GM19239 (cell line): ENCODE data around the gene HEPHL1.

ENCODE experiments used
- DNase-seq: peaks from one replicate; pipeline ENCODE4 v3.0.0; 2011; ENCODE audit warnings: low spot score; ENCODE audit not compliant: insufficient read length
- FAIRE-seq: peaks from 2 replicates; lab custom pipeline; 2011; peaks lifted over from hg19 to GRCh38; lab: Jason Lieb, UNC

Gene HEPHL1

DNA sequence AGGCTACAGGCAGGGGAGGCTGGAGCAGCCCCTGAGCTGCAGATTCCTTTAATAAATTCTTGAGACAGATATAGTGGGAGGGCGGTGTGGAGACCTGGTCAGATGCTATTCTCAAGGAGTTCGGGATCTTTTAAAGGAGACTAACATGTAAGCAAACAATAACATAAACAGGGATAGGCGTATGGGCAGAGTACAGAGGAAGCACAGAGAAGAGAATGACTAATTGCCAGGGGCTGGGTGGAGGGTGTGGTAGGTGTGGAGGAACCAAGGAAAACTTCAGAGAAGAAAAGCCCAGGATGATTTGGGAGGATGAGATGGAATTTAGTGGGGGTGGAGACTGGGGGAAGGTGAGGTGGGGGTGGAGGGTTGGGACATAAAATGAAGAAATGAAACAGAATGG is 9.7 kb upstream of the HEPHL1 start:
- FAIRE-seq: no peak

DNA sequence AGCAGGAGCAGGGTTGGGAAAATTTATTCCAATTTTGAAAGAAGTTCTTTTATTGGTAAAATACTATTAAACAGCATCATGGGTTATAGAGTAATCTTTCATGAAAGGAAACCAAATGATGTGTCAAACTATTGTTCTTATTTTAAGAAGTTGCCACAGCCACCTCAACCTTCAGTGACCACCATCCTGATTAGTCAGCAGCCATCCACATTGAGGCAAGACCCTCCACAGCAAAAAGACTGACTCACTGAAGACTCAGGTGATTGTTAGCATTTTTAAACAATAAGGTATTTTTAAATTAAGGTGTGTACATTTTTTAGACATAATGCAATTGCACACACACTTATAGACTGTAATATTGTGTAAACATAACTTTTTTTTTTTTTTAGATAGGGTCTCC is 3.7 kb upstream of the HEPHL1 start:
- DNase-seq (no peak), FAIRE-seq (no peak)

More for the DNA sequence above, 9.7 kb upstream of the HEPHL1 start:
- DNase-seq: no peak

DNA sequence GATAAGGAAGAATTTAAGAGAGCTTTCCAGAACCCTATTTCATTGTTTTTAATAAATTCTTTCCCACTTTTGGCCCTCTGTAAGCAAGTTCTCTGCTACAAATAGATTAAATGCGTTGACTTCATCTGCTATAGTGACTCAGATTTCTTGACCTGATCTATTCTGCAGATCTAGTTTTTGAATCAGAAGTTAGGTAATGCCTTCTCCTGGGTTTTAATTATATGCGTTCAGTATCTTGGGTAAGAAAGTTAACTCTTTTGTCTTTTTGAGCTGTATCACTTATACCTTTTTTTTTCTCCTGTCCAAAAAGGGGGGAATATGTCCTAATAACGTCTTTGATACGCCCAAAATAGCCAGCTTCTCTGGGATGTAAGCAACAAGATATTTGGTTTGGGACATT is 2.4 kb upstream of the HEPHL1 start:
- DNase-seq (no peak), FAIRE-seq (no peak)

DNA sequence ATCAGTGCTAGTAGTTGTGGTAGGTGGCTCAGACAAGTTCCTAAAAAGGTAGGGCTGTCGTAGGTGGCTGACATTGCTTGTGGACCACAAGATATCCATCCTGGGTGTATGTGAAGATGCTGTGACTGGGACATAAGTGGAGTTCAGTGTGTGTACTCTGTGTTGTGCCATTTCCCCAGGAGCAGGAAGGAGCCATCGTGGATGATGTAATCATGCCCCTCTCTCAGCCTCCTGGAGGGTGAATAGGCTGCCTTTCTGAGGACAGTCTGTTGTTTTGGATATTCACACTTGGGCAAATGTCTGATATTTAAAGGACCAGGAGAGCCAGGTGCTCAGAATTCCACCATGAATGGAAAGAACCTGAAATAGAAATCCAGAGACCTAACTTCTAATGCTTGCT is 2.7 kb downstream of the HEPHL1 start:
- FAIRE-seq (no peak), DNase-seq (no peak)

DNA sequence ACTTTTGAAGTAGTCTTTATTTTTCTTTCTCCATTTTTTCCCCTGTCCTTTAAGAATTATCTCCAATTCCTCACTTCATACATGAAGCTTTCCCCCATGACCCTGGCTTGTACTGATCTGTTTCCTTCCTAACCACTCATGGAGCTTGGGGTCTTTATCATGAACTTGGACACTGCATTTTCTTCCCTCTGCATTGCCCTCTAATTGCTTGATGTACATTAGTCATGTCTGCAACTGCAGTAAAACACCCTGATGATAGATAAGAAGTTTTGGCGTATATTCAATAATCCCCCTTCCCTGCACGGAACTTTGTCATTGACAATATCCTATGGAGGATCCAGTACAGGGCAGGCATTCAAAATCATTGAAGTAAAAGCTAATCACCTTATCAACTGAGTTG is 3.4 kb downstream of the HEPHL1 start:
- no peak for DNase-seq
- FAIRE-seq: no peak

DNA sequence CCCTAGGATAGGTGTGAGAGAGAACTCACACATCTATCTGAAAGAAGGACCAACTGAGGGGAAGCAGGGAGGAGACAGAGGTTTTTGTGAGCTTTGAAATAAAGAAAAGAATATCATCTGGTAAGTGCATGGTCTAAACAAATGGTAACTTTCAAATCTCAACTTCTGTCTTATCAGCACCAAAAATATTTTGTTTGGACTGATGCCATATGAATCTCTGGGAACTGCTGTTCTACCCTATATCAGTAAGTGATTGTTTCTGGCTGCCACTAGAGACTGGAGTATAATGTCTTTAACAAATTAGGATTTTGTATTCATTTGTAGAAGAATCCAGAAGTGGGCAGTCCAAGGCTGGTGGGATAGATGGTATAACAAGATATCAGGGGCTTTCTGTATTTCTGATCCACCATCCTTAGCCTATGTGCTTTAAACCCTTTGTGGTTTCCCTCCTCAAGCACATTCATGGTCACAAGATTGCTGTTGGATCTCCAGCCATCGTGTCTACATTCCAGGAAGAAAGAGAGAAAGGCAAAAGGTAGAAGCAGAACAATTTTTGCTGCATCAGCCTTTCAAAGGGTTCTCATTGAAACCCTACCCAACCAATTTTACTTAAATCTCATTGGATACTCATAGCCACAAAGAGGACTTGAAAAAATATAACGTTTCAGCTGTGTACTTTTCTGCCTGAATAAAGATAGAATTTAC is 4.7 kb downstream of the HEPHL1 start:
- no peak for FAIRE-seq

DNA sequence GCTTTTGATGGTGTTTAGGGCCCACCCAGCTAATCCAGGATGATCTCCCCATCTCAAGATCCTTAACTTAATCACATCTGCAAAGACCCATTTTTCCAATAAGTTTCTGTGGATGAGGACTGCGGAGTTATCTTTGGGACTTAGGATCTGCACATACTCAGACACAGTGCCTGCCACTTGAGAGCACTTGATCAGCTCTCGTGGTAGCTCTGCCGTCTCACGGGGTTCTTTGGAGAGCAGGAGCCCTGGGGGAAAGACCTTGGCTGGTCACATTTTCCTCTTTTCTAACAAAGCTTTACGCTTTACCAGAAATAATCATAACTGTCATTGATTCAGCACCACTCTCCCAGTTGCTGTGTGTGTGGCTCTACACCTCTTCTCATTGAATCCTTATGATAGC is 6.1 kb downstream of the HEPHL1 start:
- DNase-seq (no peak), FAIRE-seq (no peak)

More for the DNA sequence above, 4.7 kb downstream of the HEPHL1 start:
- no peak for DNase-seq

DNA sequence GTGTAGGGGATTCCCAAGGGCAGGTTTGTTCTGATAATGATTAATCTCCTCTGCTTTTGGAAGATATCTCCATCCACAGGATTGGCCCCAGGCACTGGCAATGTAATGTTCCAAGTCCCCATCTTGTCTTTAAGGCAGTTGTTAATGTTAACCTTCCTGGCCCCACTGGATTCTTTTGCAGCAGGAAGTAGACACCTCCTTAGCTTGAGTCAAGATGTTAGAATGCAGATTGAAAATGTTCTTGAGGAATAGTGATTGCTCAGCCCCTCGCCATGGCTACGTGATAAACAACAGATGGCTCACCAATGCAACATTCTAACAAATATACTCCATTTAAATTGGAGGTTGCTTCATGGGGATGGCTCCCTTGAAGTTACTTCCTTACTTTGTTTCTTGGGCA is 7.3 kb downstream of the HEPHL1 start:
- no peak for FAIRE-seq
- no peak for DNase-seq

DNA sequence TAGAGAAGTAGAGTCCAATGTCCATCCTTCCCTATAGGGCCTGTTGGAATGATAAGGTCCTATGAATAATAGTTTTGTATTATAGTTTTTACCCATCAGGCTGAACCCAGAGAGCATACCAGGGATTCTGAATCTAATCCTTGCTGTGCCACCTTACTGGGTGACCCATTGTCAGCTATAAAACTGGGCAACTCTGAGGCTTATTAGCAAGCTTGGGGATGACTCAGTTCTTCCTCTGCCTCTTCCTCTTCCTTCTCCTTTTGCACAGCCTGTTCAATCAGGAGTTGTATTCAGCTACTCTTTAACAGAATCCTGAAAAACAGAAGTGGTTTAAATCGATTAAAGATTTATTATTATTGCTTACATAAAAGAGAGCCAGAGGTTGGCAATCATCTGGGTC is 8.9 kb downstream of the HEPHL1 start:
- DNase-seq (no peak), FAIRE-seq (no peak)

DNA sequence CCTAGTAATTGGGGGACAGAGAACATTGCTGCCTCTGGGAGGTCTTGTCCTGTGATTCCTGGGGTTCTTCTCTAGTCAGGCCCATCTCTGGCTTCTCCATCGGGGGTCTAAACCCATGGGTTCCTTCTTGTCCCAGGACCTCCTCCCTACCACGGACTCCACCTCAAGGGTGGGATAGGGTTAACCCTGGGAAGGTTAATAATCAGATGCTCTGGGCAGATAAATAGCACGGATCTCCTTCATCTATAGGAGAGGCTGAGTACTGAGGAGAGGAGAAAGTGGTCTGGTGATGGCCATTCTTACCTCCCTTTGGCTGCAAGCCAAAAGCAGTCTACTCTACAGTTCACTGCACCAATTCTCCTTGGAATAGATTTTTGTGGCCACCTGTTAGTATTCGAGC is 10.5 kb downstream of the HEPHL1 start:
- no peak for DNase-seq
- no peak for FAIRE-seq

DNA sequence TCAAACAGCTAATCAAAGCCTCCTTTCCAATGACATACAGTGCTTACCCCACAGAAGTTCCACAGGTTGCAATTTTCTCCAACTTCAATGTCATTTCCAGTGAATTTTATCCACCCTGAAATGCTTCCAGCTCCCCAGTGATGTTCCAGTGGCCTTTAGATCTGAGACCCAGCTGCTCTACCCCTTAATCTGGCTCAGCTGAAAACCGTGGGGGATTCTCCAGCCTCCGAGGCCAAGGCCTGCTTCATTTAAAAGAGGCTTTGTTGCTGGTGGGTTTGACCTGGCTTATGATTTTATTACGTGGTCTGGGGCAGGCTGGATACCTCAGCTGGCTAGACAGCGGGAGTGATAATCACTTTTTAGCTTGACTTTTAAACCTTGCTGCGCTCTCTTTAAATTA is 10.9 kb downstream of the HEPHL1 start:
- no peak for DNase-seq
- FAIRE-seq: no peak

DNA sequence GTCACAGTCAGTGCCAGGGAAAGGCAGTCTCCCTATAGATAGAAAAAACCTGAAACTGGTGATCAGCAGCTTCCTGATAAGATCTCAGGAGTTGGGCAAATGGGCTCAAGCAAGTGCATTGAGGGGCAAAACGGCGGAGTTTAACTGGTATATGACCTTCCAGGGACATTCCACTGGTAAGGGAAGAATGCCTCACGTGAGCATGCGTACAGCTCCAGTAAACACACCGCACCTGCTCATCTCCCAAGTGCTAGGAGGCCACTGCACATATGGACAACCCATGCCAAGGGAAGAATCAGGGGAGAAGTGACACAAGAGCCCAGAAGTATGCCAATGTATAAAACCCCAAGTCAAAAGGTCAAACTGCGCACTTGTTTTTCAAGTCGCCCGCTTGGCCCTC is 11.6 kb downstream of the HEPHL1 start:
- DNase-seq: no peak
- no peak for FAIRE-seq

DNA sequence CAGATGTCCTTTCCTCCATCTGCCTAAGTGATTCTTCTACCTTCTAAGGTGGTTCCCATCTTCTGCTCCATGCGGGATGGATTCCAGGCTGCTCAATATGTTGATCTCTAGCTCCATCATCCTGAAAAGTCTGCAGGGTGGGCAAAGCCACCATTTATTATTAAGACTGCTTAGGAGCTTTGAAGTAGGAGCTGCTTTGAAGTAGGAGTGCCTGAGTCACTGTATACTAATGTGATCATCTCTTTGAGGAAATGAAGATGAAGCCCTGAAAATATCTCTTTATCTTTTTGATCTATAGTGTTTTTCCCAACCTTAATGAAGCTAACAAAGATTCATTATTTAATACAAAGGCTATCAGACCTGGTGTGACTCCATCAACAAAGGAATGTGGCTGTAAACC is 13.1 kb downstream of the HEPHL1 start:
- FAIRE-seq (no peak), DNase-seq (no peak)

DNA sequence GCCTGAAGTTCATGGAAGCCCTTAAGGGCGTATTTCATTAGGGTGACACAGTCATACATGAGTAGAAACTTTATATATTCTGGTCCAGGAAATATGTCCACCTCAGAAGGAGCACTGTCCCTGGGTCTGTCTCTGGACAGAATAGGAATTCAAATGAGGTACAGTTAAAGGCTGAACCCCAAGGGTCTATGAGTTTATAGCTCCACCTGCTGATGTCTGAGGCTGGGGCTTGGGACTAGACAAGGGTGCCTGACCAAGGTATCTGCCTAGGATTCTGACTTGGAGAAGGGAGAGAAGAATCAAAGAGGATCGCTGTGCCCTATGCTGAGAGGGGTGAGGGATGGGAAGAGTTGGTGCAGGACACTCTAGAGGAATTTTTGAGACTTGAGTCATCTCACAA is 14.9 kb downstream of the HEPHL1 start:
- no peak for DNase-seq
- no peak for FAIRE-seq

DNA sequence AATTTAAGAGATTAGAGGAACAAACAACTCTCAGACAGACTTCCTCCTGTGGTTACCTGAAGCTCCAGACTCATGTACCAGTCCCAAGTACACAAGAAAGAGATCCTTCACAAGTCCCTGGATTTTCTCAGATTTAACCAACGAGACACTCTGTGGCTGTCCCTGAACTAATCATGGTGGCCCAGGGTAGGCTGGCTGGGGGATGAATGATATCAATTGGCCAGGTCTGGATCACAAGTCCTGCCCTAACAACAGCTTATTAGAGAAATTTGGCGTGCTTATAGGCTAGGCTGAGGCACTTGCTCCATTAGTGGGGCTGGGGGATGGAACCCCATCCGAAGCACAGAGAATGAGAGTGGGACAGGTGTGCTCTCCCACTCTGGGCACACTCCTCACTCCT is 22.1 kb downstream of the HEPHL1 start:
- DNase-seq: no peak
- FAIRE-seq: no peak

DNA sequence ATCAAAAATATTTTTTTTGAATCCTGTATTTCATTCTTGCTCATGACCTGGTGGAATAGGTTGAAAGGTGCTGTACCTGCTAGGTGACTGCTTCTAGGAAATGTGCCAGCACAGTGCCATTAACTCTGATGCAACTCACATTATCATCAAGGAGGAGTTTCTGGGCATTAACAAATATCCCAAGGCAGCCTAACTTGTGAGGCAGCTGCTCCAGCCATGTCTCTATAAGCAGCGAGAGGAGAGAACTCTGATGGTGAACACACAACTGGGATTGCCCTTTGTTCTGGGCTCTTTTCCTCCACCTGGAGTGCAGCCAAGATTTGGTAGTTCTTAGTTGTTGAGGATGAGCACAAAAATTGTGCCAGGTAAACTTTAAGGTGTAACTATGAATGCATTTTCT is 25.6 kb downstream of the HEPHL1 start:
- FAIRE-seq (no peak), DNase-seq (no peak)

DNA sequence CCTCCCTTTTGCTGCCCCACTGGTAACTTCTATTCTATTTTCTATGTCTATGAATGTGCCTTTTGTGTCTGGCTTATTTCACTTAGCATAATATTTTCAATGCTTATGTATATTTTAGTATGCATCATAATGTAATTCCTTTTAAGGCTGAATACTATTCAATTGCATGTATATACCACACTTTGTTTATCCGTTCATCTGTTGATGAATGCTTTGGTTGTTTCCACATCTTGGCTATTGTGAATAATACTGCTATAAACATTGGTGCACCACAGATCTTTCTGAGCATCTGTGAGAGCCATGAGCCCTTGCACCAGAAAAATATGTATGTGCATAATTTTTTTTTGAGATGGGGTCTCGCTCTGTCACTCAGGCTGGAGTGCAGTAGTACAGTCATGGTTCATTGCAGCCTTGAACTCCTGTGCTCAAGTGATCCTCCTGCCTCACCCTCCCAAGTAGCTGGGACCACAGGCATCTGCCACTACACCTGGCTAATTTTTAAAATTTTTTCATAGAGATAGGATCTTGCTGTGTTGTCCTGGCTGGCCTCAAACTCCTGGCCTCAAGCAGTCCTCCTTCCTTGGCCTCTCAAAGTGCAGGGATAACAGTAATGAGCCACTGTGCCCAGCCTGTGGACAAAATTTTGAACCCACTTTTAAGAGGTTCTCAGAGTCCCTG is 27.0 kb downstream of the HEPHL1 start:
- FAIRE-seq: no peak

DNA sequence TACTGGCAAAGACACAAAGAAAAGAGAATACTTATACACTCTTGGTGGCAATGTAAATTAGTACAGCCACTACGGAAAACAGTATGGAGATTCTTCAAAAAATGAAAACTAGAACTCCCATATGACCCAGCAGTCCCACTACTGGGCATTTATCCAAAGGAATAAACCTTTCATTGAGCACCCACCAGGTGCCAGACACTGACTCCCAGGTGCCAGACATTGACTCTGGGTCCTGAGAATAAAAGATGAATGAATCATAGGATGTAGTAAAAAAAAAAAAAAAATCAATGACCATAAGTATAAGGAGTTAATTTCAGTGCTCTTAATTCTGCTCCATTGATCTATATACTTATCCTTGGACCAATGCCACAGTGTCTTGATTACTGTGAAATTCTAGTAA is 28.2 kb downstream of the HEPHL1 start:
- FAIRE-seq (no peak), DNase-seq (no peak)

More for the DNA sequence above, 27.0 kb downstream of the HEPHL1 start:
- no peak for DNase-seq

DNA sequence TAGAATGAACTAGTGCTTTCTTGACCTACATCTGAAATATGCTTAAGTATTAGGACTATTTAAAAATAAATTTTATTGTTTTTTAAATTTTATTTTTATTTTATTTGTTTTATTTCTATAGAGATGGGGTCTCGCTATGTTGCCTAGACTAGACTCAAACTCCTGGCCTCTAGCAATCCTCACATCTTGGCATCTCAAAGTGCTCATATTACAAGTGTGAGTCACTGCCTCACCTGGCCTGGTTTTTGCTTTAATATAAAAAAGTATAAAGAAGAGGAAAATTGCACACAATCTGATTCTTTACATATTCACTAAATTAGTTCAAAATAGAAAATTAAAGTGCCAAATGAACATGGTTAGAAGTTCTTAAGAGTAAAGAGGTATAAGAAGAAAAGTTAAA is 37.5 kb downstream of the HEPHL1 start:
- no peak for DNase-seq
- FAIRE-seq: no peak

DNA sequence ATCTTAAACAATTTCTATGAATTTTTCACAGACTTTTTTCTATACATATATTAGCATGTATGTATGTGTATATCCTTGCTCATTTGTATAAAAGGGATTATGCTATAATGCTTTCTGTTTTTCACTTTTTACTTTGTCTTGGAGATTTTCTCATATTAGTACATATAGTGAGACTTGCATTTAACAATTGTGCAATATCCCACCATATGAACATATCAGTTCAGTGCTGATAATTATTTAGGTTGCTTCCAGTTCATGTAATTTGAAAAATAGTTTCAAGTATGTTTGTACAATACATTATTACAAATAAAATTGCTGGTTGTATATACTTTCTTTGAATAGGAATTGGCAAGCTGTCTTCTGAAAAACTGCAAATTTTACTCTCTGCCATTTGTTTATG is 37.9 kb downstream of the HEPHL1 start:
- FAIRE-seq (no peak), DNase-seq (no peak)

DNA sequence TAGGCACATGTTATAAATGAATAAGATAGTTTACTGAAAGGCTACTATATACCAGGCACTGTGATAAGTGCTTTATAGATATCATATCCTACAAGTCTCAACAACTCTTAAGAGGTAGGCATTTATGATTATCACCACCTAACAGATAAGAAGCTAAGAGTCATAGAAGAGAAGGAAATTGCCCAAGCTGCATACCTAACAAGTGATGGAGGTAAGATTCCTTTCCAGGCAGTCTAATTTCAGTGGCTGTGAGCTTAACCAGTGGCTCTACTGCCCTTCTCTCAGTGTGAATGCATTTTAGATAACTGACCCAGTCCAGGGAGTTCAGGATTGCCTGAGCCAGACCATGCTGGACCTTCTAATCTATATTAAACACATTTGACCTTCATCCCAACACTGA is 39.2 kb downstream of the HEPHL1 start:
- DNase-seq (no peak), FAIRE-seq (no peak)

DNA sequence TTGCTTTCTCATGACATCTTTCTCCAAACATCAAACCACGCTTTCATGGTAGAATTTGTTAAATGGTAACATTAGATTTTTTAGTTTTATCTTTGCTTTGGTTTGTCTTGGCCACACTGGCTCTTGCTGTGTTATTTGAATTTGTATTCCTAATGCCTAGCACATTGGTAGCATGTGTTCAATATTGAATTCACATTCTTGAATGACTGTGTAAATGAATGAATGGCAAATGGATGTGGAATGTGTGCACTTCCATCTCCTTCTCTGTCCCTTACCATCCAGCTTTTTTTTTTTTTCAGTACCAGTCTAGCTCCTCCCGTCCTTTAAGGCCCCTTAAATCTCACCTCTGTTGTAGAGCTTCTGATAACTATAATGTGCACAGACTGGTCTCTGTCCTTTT is 41.2 kb downstream of the HEPHL1 start:
- FAIRE-seq (no peak), DNase-seq (no peak)
